ENCODE measurements around the gene STAB2. TPM values are rescaled to one million over a fixed set of nuclear protein-coding genes. Genes with fewer than 3 reads are reported as not detected.

The STAB2 gene
- total and polyA plus RNA-seq, 2 of the 4 experiments (the other 2 are of a cell fraction) = not detected

DNA sequence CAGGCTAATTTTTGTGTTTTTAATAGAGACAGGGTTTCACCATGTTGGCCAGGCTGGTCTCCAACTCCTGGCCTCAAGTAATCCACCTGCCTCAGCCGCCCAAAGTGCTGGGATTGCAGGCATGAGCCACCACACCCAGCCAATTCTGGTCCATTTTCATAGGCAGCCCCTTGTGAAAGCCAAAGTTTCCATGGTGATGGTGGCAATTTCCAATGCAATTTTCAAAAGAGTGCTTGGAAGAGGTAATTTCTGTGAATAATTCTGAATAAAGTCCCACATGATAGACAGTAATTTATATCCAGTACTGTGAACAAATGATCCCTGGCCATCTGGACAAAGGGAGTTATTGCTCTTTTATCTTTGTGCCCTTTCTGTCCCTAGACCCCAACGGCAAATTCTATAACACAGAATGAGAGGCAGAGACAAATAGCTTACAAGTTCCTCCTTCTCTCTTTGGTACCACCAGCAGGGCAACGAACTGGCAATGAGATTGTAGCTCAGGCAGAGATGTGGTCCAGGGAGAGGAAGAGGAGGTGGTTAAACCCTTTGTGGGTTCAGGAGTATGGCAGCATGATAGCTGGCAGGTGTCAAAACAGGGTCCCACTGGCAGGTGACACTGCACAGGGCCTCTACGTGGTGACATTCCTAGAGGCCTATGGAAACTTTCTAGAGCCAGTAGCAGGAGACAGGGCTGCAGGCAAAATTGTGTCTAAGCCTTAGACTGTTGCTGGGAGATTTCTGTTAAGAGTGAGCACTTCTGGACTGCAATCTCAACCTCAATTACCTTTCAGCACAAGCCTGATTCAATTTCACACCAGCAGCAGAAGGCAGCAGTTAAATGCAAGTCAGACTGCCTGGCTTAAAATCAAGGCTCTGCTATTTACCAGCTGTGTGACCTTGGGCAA is 207.5 kb downstream of the STAB2 start:
- no CpG with 5 or more reads among the region's 4 CpGs for WGBS, 2 experiments (ENCODE audit: extremely low coverage in 2 of 2, insufficient read length in 1 of 2)
- H3K4me3 ChIP-seq (ENCODE audit: insufficient read depth, low read depth, low read length) = no peak overlapping the region
- H4K20me1 ChIP-seq (ENCODE audit: insufficient read depth, low read length) = no peaks in the 10 kb centered on the region
- H3K14ac ChIP-seq (replicated peaks; ENCODE audit: low read depth, low read length) = no peak overlapping the region
- H4K8ac ChIP-seq (ENCODE audit: low read depth in 2 of 2, low read length in 2 of 2) = no peak overlapping the region
- TF ChIP-seq MAZ (IDR thresholded peaks at IDR 0.05; ENCODE audit: borderline replicate concordance, low read depth, low read length) (no peak), NFE2L2 (IDR thresholded peaks at IDR 0.05; ENCODE audit: low read depth, low read length) (no peak), RFX5 (IDR thresholded peaks at IDR 0.05; ENCODE audit: low read depth, low read length) (no peak), MXI1 (IDR thresholded peaks at IDR 0.05; ENCODE audit: borderline replicate concordance, low read depth, low read length) (no peak), BHLHE40 (IDR thresholded peaks at IDR 0.05; ENCODE audit: low read depth, low read length) (no peak), CEBPB (IDR thresholded peaks at IDR 0.05; ENCODE audit: low read depth, low read length) (no peak)
- TF ChIP-seq, protein P1, sequence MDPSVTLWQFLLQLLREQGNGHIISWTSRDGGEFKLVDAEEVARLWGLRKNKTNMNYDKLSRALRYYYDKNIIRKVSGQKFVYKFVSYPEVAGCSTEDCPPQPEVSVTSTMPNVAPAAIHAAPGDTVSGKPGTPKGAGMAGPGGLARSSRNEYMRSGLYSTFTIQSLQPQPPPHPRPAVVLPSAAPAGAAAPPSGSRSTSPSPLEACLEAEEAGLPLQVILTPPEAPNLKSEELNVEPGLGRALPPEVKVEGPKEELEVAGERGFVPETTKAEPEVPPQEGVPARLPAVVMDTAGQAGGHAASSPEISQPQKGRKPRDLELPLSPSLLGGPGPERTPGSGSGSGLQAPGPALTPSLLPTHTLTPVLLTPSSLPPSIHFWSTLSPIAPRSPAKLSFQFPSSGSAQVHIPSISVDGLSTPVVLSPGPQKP (IDR thresholded peaks at IDR 0.05; ENCODE audit: borderline replicate concordance, low read depth, low read length) = no peak
- H3K4me2 ChIP-seq (ENCODE audit: low read depth, low read length) = no peak overlapping the region
- no peak overlapping the region for H2AK9ac ChIP-seq (replicated peaks; ENCODE audit: low read depth, low read length, poor library complexity)
- DNase-seq (no peak), ATAC-seq (ENCODE audit: low read depth) (no peak)
- no peaks in the 10 kb centered on the region for H3K4me1 ChIP-seq (ENCODE audit: control insufficient read depth, insufficient read depth, low read length)
- H3K36me3 ChIP-seq (ENCODE audit: control insufficient read depth, insufficient read depth, low read length) = peaks cover 18% of the 10 kb centered on the region
- H2AK5ac ChIP-seq (ENCODE audit: low read depth, low read length) = no peak overlapping the region
- H2BK120ac ChIP-seq (ENCODE audit: low read depth, low read length) = no peak overlapping the region
- no TSS peak for BruUV-seq (replicated peaks)
- no peak overlapping the region for H3K56ac ChIP-seq (ENCODE audit: extremely low read depth, insufficient read depth, low read length)
- no peak overlapping the region for H3K9ac ChIP-seq (ENCODE audit: low read depth, low read length)
- no peaks in the 10 kb centered on the region for H3K27me3 ChIP-seq (ENCODE audit: control insufficient read depth, insufficient read depth, low read length)
- H2BK15ac ChIP-seq (ENCODE audit: low read depth, low read length) = no peak overlapping the region
- H3K9me3 ChIP-seq (ENCODE audit: control insufficient read depth, insufficient read depth, low read length) = no peaks in the 10 kb centered on the region
- H2BK5ac ChIP-seq (ENCODE audit: low read depth, low read length, poor library complexity, severe bottlenecking) = no peak overlapping the region
- no peak overlapping the region for H3K4ac ChIP-seq (ENCODE audit: low read depth, low read length)
- H4K91ac ChIP-seq (ENCODE audit: insufficient read depth, low read depth, low read length) = no peak overlapping the region
- H4K5ac ChIP-seq (ENCODE audit: low read depth, low read length) = no peak overlapping the region
- no peak overlapping the region for H3K27ac ChIP-seq (ENCODE audit: insufficient read depth, low read length)
- POLR2A ChIA-PET (ENCODE audit: unreplicated experiment) = no interaction called here
- in situ Hi-C loops (cut with MboI; ENCODE audit: low sequenced_read_pairs) = no loop called here
- H3K23ac ChIP-seq (ENCODE audit: low read depth, low read length) = no peak overlapping the region
- intact Hi-C loops (cut with micrococcal nuclease) = no loop called here
- no peak overlapping the region for H3K18ac ChIP-seq (ENCODE audit: low read depth, low read length)
- H3K79me1 ChIP-seq (ENCODE audit: low read depth in 1 of 2, low read length in 2 of 2) = peaks cover 0 to 13% of the 10 kb centered on the region in 2 experiments; a peak in 3 of 4 replicates
- H2BK20ac ChIP-seq (ENCODE audit: low read depth, low read length) = no peak overlapping the region
- H2AFZ ChIP-seq (replicated peaks; ENCODE audit: low read length, poor library complexity) = no peak overlapping the region
- peaks cover 10% of the 10 kb centered on the region for H3K9me1 ChIP-seq (ENCODE audit: insufficient read depth, low read length)
- dilution Hi-C loops (cut with HindIII; ENCODE audit: low sequenced_read_pairs, unreplicated experiment) = no loop called here
- CTCF ChIA-PET = interaction anchor here (1.0 kb wide), 1 partner anchor 24 kb away, joined by 4 read pairs; no protein-coding TSS in a partner anchor
